NCI-H1417 (cell line): ENCODE results near the gene VDAC1.
"Not testable (repeated sequence)": the region's sequence is repeated elsewhere in the genome, so short reads cannot be mapped to it uniquely, and the experiment has no call there.

ENCODE experiments used
- DNase-seq, 3 experiments: peaks; one replicate each; lab custom pipeline; 2025; lab: John Stamatoyannopoulos, UW

The VDAC1 gene

GRCh38 chr5:133968204-133968980, 36.4 kb downstream of the VDAC1 start, which contains the start of gene C5orf15:
Gene C5orf15, minus strand, starts transcription at chr5:133968625. Its CDS starts 41 bp downstream, at chr5:133968584.
- DNase-seq = peak; percentile 85 to 93 (median 92)

- no peak for DNase-seq
Observed at GRCh38 chr5:133967698-133968203, 37.0 kb downstream of the VDAC1 start.

- no peak for DNase-seq
Observed at GRCh38 chr5:133967124-133967523, 37.7 kb downstream of the VDAC1 start.

GRCh38 chr5:133966090-133966489, 38.7 kb downstream of the VDAC1 start:
- no peak for DNase-seq

GRCh38 chr5:133963493-133964128, 41.2 kb downstream of the VDAC1 start:
- no peak for DNase-seq

GRCh38 chr5:133962801-133963476, 41.8 kb downstream of the VDAC1 start:
- DNase-seq = no peak

- no peak for DNase-seq
Observed at GRCh38 chr5:133962131-133962530, 42.6 kb downstream of the VDAC1 start.

GRCh38 chr5:133959643-133960042, 45.1 kb downstream of the VDAC1 start:
- no peak for DNase-seq

GRCh38 chr5:133957591-133957990, 47.2 kb downstream of the VDAC1 start:
- no peak for DNase-seq

- no peak for DNase-seq
Observed at GRCh38 chr5:133957080-133957479, 47.7 kb downstream of the VDAC1 start.

- DNase-seq = not testable (repeated sequence)
Observed at GRCh38 chr5:133956196-133956595, 48.6 kb downstream of the VDAC1 start.

- no peak for DNase-seq
Observed at GRCh38 chr5:133953568-133954145, 51.1 kb downstream of the VDAC1 start.

GRCh38 chr5:133952729-133953567, 51.8 kb downstream of the VDAC1 start:
- no peak for DNase-seq

- no peak for DNase-seq
Observed at GRCh38 chr5:133950821-133951612, 53.8 kb downstream of the VDAC1 start.

GRCh38 chr5:133948721-133949120, 56.1 kb downstream of the VDAC1 start:
- DNase-seq = no peak

- no peak for DNase-seq
Observed at GRCh38 chr5:133947431-133947841, 57.3 kb downstream of the VDAC1 start.

- DNase-seq = no peak
Observed at GRCh38 chr5:133945568-133945967, 59.2 kb downstream of the VDAC1 start.

GRCh38 chr5:133944263-133945185, 60.3 kb downstream of the VDAC1 start:
- DNase-seq = peak; percentile 25 to 82 (median 79)

- no peak for DNase-seq
Observed at GRCh38 chr5:133943475-133943817, 61.3 kb downstream of the VDAC1 start.
